Spleen (tissue), 11 donors: ENCODE results near the gene CDK3. TPM values are rescaled to one million over a fixed set of nuclear protein-coding genes. Genes with fewer than 3 reads are reported as not detected.

Experiments used
- DNase-seq: peaks from one replicate; pipeline ENCODE4 v3.0.0-alpha.2; 2020
- H3K27ac ChIP-seq, 8 donors: fragments of 200-600 bp; sonication (generic) in 7 of 8; 1 replicate in 4 of 8; 2 replicates in 4 of 8; pipeline versions ENCODE4 v1.5.0 to v1.8.0; 2016 to 2021; ENCODE audit warnings: inconsistent platforms in 4 of 8, mild to moderate bottlenecking in 4 of 8, moderate library complexity in 1 of 8
- H3K27me3 ChIP-seq, 7 donors: fragments of 200-600 bp; sonication (generic) in 6 of 7; replicated peaks in 1 of 7; 1 replicate in 4 of 7; 2 replicates in 3 of 7; pipeline versions ENCODE4 v1.5.0 to v1.8.0; 2016 to 2021; ENCODE audit warnings: inconsistent platforms in 3 of 7, mild to moderate bottlenecking in 1 of 7
- H3K36me3 ChIP-seq, 6 donors: fragments of 200-600 bp; sonication (generic) in 5 of 6; 1 replicate in 4 of 6; 2 replicates in 2 of 6; pipeline versions ENCODE4 v1.5.0 to v1.8.0; 2016 to 2021; ENCODE audit warnings: inconsistent platforms in 2 of 6
- H3K4me1 ChIP-seq, 6 donors: fragments of 200-600 bp; sonication (generic) in 5 of 6; 1 replicate in 3 of 6; 2 replicates in 3 of 6; pipeline versions ENCODE4 v1.5.0 to v1.8.0; 2016 to 2021; ENCODE audit warnings: inconsistent platforms in 3 of 6
- H3K4me3 ChIP-seq, 8 donors: fragments of 200-600 bp; sonication (generic) in 7 of 8; 1 replicate in 4 of 8; 2 replicates in 4 of 8; pipeline versions ENCODE4 v1.5.0 to v1.8.0; 2016 to 2021; ENCODE audit warnings: inconsistent platforms in 4 of 8, mild to moderate bottlenecking in 4 of 8, moderate library complexity in 2 of 8
- H3K9me3 ChIP-seq, 8 donors: fragments of 200-600 bp; sonication (generic) in 7 of 8; 1 replicate in 4 of 8; 2 replicates in 4 of 8; pipeline versions ENCODE4 v1.5.0 to v1.8.0; 2016 to 2021; ENCODE audit warnings: inconsistent platforms in 4 of 8
- CTCF ChIP-seq, 11 experiments: fragments of 200-600 bp in 7 of 11; fragments of 450-650 bp in 4 of 11; sonication (generic) in 4 of 11; IDR thresholded peaks in 8 of 11; conservative IDR thresholded peaks in 3 of 11; 1 replicate in 7 of 11; 2 replicates in 4 of 11; pipeline versions ENCODE4 v1.4.0 to v1.8.0; 2016 to 2021; ENCODE audit warnings: antibody characterized with exemption in 11 of 11, inconsistent platforms in 4 of 11, mild to moderate bottlenecking in 1 of 11
- POLR2A ChIP-seq, 3 donors: fragments of 450-650 bp; IDR thresholded peaks; one replicate each; pipeline ENCODE4 v1.5.1; 2017; ENCODE audit warnings: antibody characterized with exemption in 3 of 3, mild to moderate bottlenecking in 1 of 3
- POLR2AphosphoS5 ChIP-seq, 3 donors: sonication (generic); formaldehyde crosslinking; IDR thresholded peaks; one replicate each; pipeline ENCODE4 v1.5.1; 2017; ENCODE audit warnings: antibody characterized with exemption in 3 of 3
- WGBS, 5 donors: extraction: QIAGEN DNeasy Blood & Tissue Kit in 3 of 5; methylation state at CpG; one replicate each; pipeline versions ENCODE4 v1.1.5 to v1.1.7; 2013 to 2018; 5-methylcytosine and 5-hydroxymethylcytosine counted together
- intact Hi-C: fragments of 100-400 bp; cut with DNase I; formaldehyde crosslinking; loops from one replicate; pipeline ENCODE4 v1.15.0; 2023; ENCODE audit warnings: low total_unique reads
- polyA plus RNA-seq, 3 donors: library from polyadenylated mRNA; stranded (reverse); fragments of 200-250 nt; gene quantifications; one replicate each; pipeline ENCODE4 v1.2.1, GENCODE V29; 2013
- total RNA-seq, 7 donors: library from RNA; depleted of rRNA in 3 of 7; stranded (reverse); fragments of >200 nt in 3 of 7; fragmentation: NEBNext Ultra II Directional in 4 of 7; extraction: Animal tissue kit (Norgen Biotek cat#: 25700) in 4 of 7; gene quantifications; one replicate each; pipeline versions ENCODE4 v1.1.0 to v1.2.1, GENCODE V29; 2016 to 2021
- donor health status: healthy with polysubstance abuse.
- donor health status: DM: no; HTN: no; CAD: no; lungs with moderate emphysema.
- donor health status: DM: no; HTN: no; CAD: no.
- donor health status: Bipolar disorder and iron deficiency.
- donor health status: healthy.
- donor health status: DM: no; HTN: no; CAD: no.
- donor health status: DM: yes; HTN: yes; CAD: no.

CDK3 gene
- total and polyA plus RNA-seq, 10 donors, result 6.7 to 39.8 (median 9.1) TPM

- TF ChIP-seq POLR2AphosphoS5 (IDR thresholded peaks at IDR 0.05) (no peak), CTCF (IDR thresholded peaks at IDR 0.05 in 8 of 11, conservative IDR thresholded peaks at IDR 0.05 in 3 of 11) (no peak), POLR2A (IDR thresholded peaks at IDR 0.05) (no peak)
- Histone ChIP-seq H3K27ac (no peak overlapping the region), H3K4me3 (no peak overlapping the region), H3K27me3 (no peaks in the 10 kb centered on the region), H3K4me1 (peaks cover 7 to 27% (median 19%) of the 10 kb centered on the region in 6 donors), H3K9me3 (no peaks in the 10 kb centered on the region), H3K36me3 (peaks cover 0 to 18% (median 0%) of the 10 kb centered on the region in 6 donors)
- intact Hi-C loops, result no loop called here
- 94 to 97% (median 95%) methylated on average over 36 of the region's 36 CpGs for WGBS, 5 donors
- no peak for DNase-seq
Measured at GRCh38 chr17:76008208-76008607, 7.6 kb downstream of the CDK3 start.

GRCh38 chr17:76008630-76009425 lies 8.2 kb downstream of the CDK3 start:
- H3K36me3 ChIP-seq, result peaks cover 0 to 12% (median 0%) of the 10 kb centered on the region in 6 donors
- TF ChIP-seq POLR2AphosphoS5 (IDR thresholded peaks at IDR 0.05) (no peak), CTCF (IDR thresholded peaks at IDR 0.05 in 8 of 11, conservative IDR thresholded peaks at IDR 0.05 in 3 of 11) (no peak), POLR2A (IDR thresholded peaks at IDR 0.05) (no peak)
- H3K9me3 ChIP-seq, result no peaks in the 10 kb centered on the region
- no peak overlapping the region for H3K4me3 ChIP-seq
- no peaks in the 10 kb centered on the region for H3K27me3 ChIP-seq
- H3K4me1 ChIP-seq, result peaks cover 7 to 22% (median 14%) of the 10 kb centered on the region in 6 donors
- no peak overlapping the region for H3K27ac ChIP-seq
- intact Hi-C loops, result no loop called here
- no peak for DNase-seq
- 92 to 97% (median 94%) methylated on average over 53 to 56 of the region's 56 CpGs for WGBS, 5 donors

- 91 to 95% (median 93%) methylated on average over 17 to 20 of the region's 20 CpGs for WGBS, 5 donors
- DNase-seq, result no peak
- intact Hi-C loops, result no loop called here
Measured at GRCh38 chr17:76009447-76009846, 8.8 kb downstream of the CDK3 start.

More at GRCh38 chr17:76009447-76009846, 8.8 kb downstream of the CDK3 start:
- Histone ChIP-seq H3K27me3 (peaks cover 0 to 4% (median 0%) of the 10 kb centered on the region in 7 donors), H3K4me1 (peaks cover 7 to 22% (median 17%) of the 10 kb centered on the region in 6 donors), H3K4me3 (no peak overlapping the region), H3K27ac (no peak overlapping the region), H3K9me3 (no peaks in the 10 kb centered on the region), H3K36me3 (peaks cover 0 to 6% (median 0%) of the 10 kb centered on the region in 6 donors)
- TF ChIP-seq POLR2A (IDR thresholded peaks at IDR 0.05) (no peak), CTCF (IDR thresholded peaks at IDR 0.05 in 8 of 11, conservative IDR thresholded peaks at IDR 0.05 in 3 of 11) (no peak), POLR2AphosphoS5 (IDR thresholded peaks at IDR 0.05) (no peak)
